Thyroid gland (tissue), 4 donors: Measurements from ENCODE around the gene SERINC4.
A peak's percentile ranks its signal among the peaks of the same experiment; 100 is the strongest.

Experiments used
- CTCF ChIP-seq, 6 experiments: fragments of 200-600 bp in 3 of 6; fragments of 450-650 bp in 3 of 6; sonication (generic) in 3 of 6; IDR thresholded peaks; one replicate each; pipeline ENCODE4 v1.5.1; 2016 to 2019; ENCODE audit warnings: antibody characterized with exemption in 6 of 6, mild to moderate bottlenecking in 2 of 6, inconsistent platforms in 1 of 6, moderate library complexity in 1 of 6
- POLR2A ChIP-seq, 2 donors: fragments of 450-650 bp; IDR thresholded peaks; one replicate each; pipeline ENCODE4 v1.6.1; 2017; ENCODE audit warnings: antibody characterized with exemption in 2 of 2, mild to moderate bottlenecking in 2 of 2, moderate library complexity in 1 of 2

GRCh38 chr15:43791993-43792760 is 7.8 kb downstream of the SERINC4 start, which contains the start of gene SERF2:
- TF ChIP-seq CTCF (IDR thresholded peaks at IDR 0.05) (peak in 1 of 6 experiments; percentile 23), POLR2A (IDR thresholded peaks at IDR 0.05) (peak; percentile 93 to 99)
